Stimulated activated naive CD8-positive, alpha-beta T cell treated with anti-CD3 and anti-CD28 coated beads, Interleukin-15, Interleukin-2, amounts not matched to agents 100 ng/mL and 50 ng/mL, for 24 hours (primary cell): ENCODE data around the gene LRRFIP2.

Experiments used
- H3K27ac Mint-ChIP-seq: one replicate; pipeline ENCODE4 v1.8.0; 2021; ENCODE audit warnings: mild to moderate bottlenecking, mixed read lengths
- H3K27me3 Mint-ChIP-seq: one replicate; pipeline ENCODE4 v1.8.0; 2021; ENCODE audit warnings: mixed read lengths
- H3K36me3 Mint-ChIP-seq: one replicate; pipeline ENCODE4 v1.8.0; 2021; ENCODE audit warnings: low read depth, mixed read lengths
- H3K4me1 Mint-ChIP-seq: one replicate; pipeline ENCODE4 v1.8.0; 2021; ENCODE audit warnings: low read depth, mixed read lengths
- H3K4me3 Mint-ChIP-seq: one replicate; pipeline ENCODE4 v1.8.0; 2021; ENCODE audit warnings: mild to moderate bottlenecking, mixed read lengths
- H3K9me3 Mint-ChIP-seq: one replicate; pipeline ENCODE4 v1.8.0; 2021; ENCODE audit warnings: mixed read lengths

LRRFIP2 gene

GRCh38 chr3:37202035-37202434 is 27.7 kb upstream of the LRRFIP2 start:
- Mint-ChIP-seq H3K36me3 (no peaks in the 10 kb centered on the region), H3K27ac (no peak overlapping the region), H3K4me1 (no peaks in the 10 kb centered on the region), H3K9me3 (no peaks in the 10 kb centered on the region), H3K4me3 (no peak overlapping the region), H3K27me3 (no peaks in the 10 kb centered on the region)

GRCh38 chr3:37200141-37200540 is 25.8 kb upstream of the LRRFIP2 start:
- H3K9me3 Mint-ChIP-seq: no peaks in the 10 kb centered on the region
- no peaks in the 10 kb centered on the region for H3K4me1 Mint-ChIP-seq
- H3K27me3 Mint-ChIP-seq: no peaks in the 10 kb centered on the region
- no peak overlapping the region for H3K4me3 Mint-ChIP-seq
- H3K36me3 Mint-ChIP-seq: no peaks in the 10 kb centered on the region
- H3K27ac Mint-ChIP-seq: no peak overlapping the region

GRCh38 chr3:37198996-37199395 is 24.6 kb upstream of the LRRFIP2 start:
- H3K9me3 Mint-ChIP-seq: no peaks in the 10 kb centered on the region
- no peaks in the 10 kb centered on the region for H3K36me3 Mint-ChIP-seq
- no peak overlapping the region for H3K4me3 Mint-ChIP-seq
- no peaks in the 10 kb centered on the region for H3K4me1 Mint-ChIP-seq
- H3K27ac Mint-ChIP-seq: no peak overlapping the region
- no peaks in the 10 kb centered on the region for H3K27me3 Mint-ChIP-seq

- Mint-ChIP-seq H3K27me3 (no peaks in the 10 kb centered on the region), H3K4me3 (no peak overlapping the region), H3K27ac (no peak overlapping the region), H3K9me3 (no peaks in the 10 kb centered on the region), H3K4me1 (no peaks in the 10 kb centered on the region), H3K36me3 (no peaks in the 10 kb centered on the region)
Measured at GRCh38 chr3:37198547-37198946, 24.2 kb upstream of the LRRFIP2 start.

GRCh38 chr3:37197810-37198371 is 23.5 kb upstream of the LRRFIP2 start:
- no peaks in the 10 kb centered on the region for H3K27me3 Mint-ChIP-seq
- H3K27ac Mint-ChIP-seq: no peak overlapping the region
- H3K36me3 Mint-ChIP-seq: no peaks in the 10 kb centered on the region
- no peak overlapping the region for H3K4me3 Mint-ChIP-seq
- no peaks in the 10 kb centered on the region for H3K4me1 Mint-ChIP-seq
- H3K9me3 Mint-ChIP-seq: no peaks in the 10 kb centered on the region

GRCh38 chr3:37194533-37194932 is 20.2 kb upstream of the LRRFIP2 start:
- Mint-ChIP-seq H3K9me3 (no peaks in the 10 kb centered on the region), H3K36me3 (no peaks in the 10 kb centered on the region), H3K27me3 (no peaks in the 10 kb centered on the region), H3K4me3 (no peak overlapping the region), H3K4me1 (no peaks in the 10 kb centered on the region), H3K27ac (no peak overlapping the region)

- Mint-ChIP-seq H3K36me3 (no peaks in the 10 kb centered on the region), H3K4me3 (no peak overlapping the region), H3K9me3 (no peaks in the 10 kb centered on the region), H3K4me1 (no peaks in the 10 kb centered on the region), H3K27me3 (no peaks in the 10 kb centered on the region), H3K27ac (no peak overlapping the region)
Measured at GRCh38 chr3:37190667-37191066, 16.3 kb upstream of the LRRFIP2 start.

- H3K27ac Mint-ChIP-seq: no peak overlapping the region
- no peaks in the 10 kb centered on the region for H3K4me1 Mint-ChIP-seq
- no peak overlapping the region for H3K4me3 Mint-ChIP-seq
- no peaks in the 10 kb centered on the region for H3K27me3 Mint-ChIP-seq
- H3K36me3 Mint-ChIP-seq: no peaks in the 10 kb centered on the region
- H3K9me3 Mint-ChIP-seq: no peaks in the 10 kb centered on the region
Measured at GRCh38 chr3:37189109-37189508, 14.7 kb upstream of the LRRFIP2 start.

GRCh38 chr3:37183976-37184375 is 9.6 kb upstream of the LRRFIP2 start:
- Mint-ChIP-seq H3K36me3 (no peaks in the 10 kb centered on the region), H3K9me3 (no peaks in the 10 kb centered on the region), H3K4me1 (peaks cover 23% of the 10 kb centered on the region), H3K27ac (no peak overlapping the region), H3K27me3 (no peaks in the 10 kb centered on the region), H3K4me3 (no peak overlapping the region)

GRCh38 chr3:37183375-37183831 is 9.0 kb upstream of the LRRFIP2 start:
- Mint-ChIP-seq H3K9me3 (no peaks in the 10 kb centered on the region), H3K4me1 (peaks cover 25% of the 10 kb centered on the region), H3K4me3 (no peak overlapping the region), H3K27me3 (no peaks in the 10 kb centered on the region), H3K36me3 (no peaks in the 10 kb centered on the region), H3K27ac (no peak overlapping the region)

GRCh38 chr3:37182816-37183215 is 8.4 kb upstream of the LRRFIP2 start:
- no peaks in the 10 kb centered on the region for H3K36me3 Mint-ChIP-seq
- H3K4me3 Mint-ChIP-seq: no peak overlapping the region
- peaks cover 31% of the 10 kb centered on the region for H3K4me1 Mint-ChIP-seq
- H3K27ac Mint-ChIP-seq: no peak overlapping the region
- no peaks in the 10 kb centered on the region for H3K9me3 Mint-ChIP-seq
- no peaks in the 10 kb centered on the region for H3K27me3 Mint-ChIP-seq

- no peak overlapping the region for H3K27ac Mint-ChIP-seq
Measured at GRCh38 chr3:37181756-37182155, 7.4 kb upstream of the LRRFIP2 start.

GRCh38 chr3:37179144-37179967 is 5.0 kb upstream of the LRRFIP2 start:
- Mint-ChIP-seq H3K9me3 (no peaks in the 10 kb centered on the region), H3K36me3 (no peaks in the 10 kb centered on the region), H3K4me1 (peaks cover 52% of the 10 kb centered on the region), H3K4me3 (no peak overlapping the region), H3K27me3 (no peaks in the 10 kb centered on the region), H3K27ac (no peak overlapping the region)

More at GRCh38 chr3:37181756-37182155, 7.4 kb upstream of the LRRFIP2 start:
- no peaks in the 10 kb centered on the region for H3K27me3 Mint-ChIP-seq
- H3K9me3 Mint-ChIP-seq: no peaks in the 10 kb centered on the region
- H3K4me1 Mint-ChIP-seq: peaks cover 41% of the 10 kb centered on the region
- no peaks in the 10 kb centered on the region for H3K36me3 Mint-ChIP-seq
- no peak overlapping the region for H3K4me3 Mint-ChIP-seq

- Mint-ChIP-seq H3K9me3 (no peaks in the 10 kb centered on the region), H3K27ac (peak overlapping the region; percentile 89), H3K36me3 (peaks cover 25% of the 10 kb centered on the region), H3K4me1 (peaks cover 44% of the 10 kb centered on the region), H3K4me3 (peak overlapping the region; percentile 90), H3K27me3 (no peaks in the 10 kb centered on the region)
Measured at GRCh38 chr3:37173806-37174205, 576 bp downstream of the LRRFIP2 start.

GRCh38 chr3:37171144-37171543 is 3.2 kb downstream of the LRRFIP2 start:
- peaks cover 30% of the 10 kb centered on the region for H3K36me3 Mint-ChIP-seq
- H3K4me1 Mint-ChIP-seq: peaks cover 27% of the 10 kb centered on the region
- H3K9me3 Mint-ChIP-seq: no peaks in the 10 kb centered on the region
- H3K4me3 Mint-ChIP-seq: no peak overlapping the region
- no peaks in the 10 kb centered on the region for H3K27me3 Mint-ChIP-seq
- H3K27ac Mint-ChIP-seq: no peak overlapping the region

- H3K27ac Mint-ChIP-seq: no peak overlapping the region
- no peaks in the 10 kb centered on the region for H3K27me3 Mint-ChIP-seq
- H3K9me3 Mint-ChIP-seq: no peaks in the 10 kb centered on the region
- H3K4me3 Mint-ChIP-seq: no peak overlapping the region
- peaks cover 34% of the 10 kb centered on the region for H3K36me3 Mint-ChIP-seq
- peaks cover 27% of the 10 kb centered on the region for H3K4me1 Mint-ChIP-seq
Measured at GRCh38 chr3:37170513-37170912, 3.9 kb downstream of the LRRFIP2 start.
